GOT3 (cell line): Measurements from ENCODE around the gene SVOPL.

Experiments used
- DNase-seq: peaks from one replicate; lab custom pipeline; 2025; ENCODE audit warnings: mixed read lengths; lab: John Stamatoyannopoulos, UW

The SVOPL gene

DNA sequence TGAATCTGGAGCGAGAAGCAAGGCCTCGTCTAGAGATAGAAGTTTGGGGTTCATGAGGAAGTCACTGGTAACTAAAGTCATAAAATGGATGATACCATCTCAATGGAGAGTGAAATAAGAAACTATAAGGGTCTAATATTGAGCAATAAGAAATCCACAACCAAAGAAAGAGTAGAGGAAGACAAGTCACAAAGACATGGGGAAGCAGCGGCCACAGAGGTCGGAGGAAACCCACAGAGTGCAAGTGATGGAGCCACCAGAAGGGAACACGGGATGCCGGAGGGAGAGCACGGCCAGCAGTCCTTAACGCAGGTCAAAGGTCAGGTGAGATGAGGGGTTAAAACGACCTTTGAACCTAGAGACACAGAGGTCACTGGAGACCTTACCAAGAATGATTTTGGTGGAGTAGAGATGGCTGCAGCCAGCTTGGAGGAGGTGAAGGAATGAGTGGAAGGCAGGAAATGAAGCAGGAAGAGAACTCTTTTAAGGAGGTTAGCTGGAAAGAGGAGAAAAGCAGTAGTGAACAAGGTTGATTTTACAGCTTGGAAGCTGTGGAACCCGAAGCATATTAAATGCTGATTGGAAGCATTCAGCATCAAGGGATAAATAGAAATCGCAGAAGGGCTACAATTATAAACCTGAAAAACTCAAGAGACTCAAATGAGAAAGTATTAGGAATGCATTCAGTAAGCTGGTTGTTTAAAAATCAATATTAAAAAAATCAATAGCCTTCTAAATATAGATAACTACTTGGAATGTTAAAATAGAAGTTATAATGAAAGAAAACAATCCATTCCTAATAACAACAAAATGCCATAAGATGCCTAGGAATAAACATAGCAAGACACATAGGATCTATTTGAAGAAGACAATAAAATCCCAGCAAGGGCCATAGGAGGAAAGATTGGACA lies 93.7 kb downstream of the SVOPL start:
- DNase-seq = no peak

DNA sequence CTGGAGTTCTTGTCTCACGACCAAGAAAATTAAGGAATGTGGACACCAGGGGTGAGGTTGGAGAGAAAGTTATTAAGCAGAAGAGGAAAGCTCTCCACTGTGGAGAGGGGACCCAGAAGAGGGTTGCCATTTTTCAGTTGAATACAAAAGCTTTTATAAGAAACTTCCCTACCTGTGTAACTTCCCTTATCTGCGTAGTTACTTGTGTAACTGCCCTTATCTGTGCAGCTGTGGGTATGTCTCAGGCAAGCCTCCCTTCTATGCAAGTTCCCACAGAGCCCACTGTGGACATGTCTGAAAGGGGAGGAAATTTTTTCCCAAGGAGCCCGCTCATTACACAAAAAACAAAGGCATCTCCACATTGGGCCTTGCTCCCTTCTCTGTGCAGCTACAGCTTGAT lies 94.9 kb downstream of the SVOPL start:
- no peak for DNase-seq

DNA sequence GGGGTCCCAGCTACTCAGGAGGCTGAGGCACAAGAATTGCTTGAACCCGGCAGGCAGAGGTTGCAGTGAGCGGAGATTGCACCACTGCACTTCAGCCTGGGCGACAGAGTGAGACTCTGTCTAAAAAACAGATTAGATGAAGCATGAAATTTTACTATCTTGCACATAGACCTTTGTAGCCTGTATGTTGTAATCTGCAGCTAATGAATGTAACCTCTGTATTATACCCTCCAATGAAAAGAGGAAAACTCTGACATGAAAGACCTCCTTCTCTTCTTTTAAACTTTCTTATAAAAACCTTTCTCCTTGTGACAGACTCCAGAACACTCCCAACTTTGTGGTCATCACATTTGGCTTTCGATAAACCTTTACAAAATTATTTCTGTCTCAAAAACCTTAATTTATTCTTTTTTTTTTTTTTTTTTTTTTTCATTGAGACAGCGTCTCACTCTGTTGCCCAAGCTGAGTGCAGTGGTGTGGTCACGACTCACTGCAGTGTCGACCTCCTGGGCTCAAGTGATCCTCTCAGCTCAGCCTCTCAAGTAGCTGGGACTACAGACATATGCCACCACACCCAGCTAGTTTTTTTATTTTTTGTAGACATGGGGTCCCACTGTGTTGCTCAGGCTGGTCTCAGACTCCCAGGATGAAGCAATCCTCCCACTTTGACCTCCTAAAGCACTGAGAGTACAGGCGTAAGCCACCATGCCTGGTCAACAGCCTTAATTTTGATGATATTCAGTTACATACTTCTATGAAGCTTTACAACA lies 97.4 kb downstream of the SVOPL start:
- DNase-seq = no peak

DNA sequence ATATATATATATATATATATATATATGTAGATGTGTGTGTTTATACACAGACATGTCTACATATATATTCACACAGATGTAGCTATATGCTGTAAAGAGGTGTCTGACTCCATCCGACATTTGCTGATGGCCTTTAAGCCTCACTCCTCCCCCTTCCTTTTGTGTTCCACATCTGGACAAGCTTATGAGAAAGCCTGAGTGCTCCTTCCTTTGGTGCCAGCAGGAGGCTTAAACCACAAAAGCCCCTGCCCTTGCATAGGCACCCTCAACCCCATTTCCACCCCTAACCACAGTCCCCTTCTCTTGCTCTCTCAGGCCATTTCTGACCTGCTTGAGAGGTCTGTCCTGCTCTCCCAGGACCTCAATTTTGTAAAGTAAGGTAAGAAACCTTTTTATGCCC lies 98.7 kb downstream of the SVOPL start:
- no peak for DNase-seq

DNA sequence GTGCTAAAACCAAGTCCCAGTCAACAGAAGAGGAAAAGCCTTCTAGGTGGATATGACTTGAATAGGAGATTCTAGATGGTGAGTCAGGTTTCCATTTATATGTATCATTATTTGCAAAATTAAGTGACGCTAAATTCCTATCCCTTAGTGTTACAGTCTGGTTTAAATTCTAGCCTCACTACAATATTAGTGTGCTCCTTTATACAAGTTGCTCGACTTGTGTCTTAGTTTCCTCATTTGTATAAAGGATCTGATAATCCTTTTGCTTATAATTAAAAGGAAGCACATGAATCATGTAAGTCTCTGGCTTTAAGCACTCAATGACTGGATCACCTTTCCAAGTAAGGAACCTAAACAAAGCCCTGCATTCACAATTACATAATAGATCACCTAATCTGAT lies 105.7 kb downstream of the SVOPL start:
- no peak for DNase-seq

DNA sequence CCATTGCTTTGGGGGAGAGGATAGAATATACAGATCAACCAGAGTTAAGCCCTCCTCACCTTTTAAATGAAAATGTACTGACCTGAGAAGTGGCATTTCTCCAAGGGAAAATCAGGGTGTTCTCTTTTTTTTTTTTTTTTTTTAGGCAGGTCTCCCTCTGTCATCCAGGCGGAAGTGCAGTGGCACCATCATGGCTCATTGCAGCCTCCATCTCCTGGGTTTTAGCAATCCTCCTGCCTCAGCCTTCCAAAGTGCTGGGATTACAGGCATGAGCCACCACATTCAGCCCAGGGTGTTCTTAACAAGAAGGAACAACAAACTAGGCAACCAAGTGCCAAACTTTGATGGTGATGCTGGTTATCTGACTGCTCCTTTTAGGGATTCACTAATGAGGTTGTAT lies 111.0 kb downstream of the SVOPL start:
- no peak for DNase-seq

DNA sequence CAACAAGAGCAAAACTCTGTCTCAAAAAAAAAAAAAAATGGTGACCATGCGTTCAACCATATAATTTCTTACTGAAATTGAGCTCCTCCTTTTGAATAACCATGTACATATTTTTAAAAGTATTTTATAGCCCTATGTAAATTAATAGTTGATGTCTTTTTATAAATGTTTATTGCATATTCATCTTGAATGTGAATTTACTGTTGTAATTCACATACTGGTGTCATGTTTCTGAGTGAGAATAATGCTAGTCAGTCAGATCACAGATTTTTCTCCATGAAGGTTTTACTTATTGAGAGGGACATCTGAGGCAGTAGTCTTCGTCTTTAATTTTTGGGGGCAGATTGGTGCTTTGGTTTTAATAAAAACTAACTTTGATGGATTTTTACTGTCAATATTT lies 112.2 kb downstream of the SVOPL start:
- DNase-seq = no peak

DNA sequence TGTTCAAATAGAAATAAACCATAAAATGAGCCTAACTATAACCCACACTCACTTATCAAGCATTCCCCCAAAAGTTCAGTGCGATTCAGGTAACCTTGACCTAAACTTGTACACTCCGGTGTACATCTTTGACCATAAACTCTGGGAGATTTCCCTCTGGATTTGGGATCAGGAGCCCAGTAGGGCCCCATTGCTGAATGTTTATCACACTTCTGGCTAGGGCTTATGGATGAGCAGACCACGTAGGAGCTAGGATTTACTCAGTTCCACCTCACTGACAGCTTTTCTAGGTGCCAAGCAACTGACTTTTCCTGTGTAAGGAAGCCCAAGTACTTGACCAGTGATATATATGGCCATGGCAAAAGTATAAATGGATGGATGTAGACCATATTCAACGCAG lies 113.7 kb downstream of the SVOPL start:
- DNase-seq = no peak

DNA sequence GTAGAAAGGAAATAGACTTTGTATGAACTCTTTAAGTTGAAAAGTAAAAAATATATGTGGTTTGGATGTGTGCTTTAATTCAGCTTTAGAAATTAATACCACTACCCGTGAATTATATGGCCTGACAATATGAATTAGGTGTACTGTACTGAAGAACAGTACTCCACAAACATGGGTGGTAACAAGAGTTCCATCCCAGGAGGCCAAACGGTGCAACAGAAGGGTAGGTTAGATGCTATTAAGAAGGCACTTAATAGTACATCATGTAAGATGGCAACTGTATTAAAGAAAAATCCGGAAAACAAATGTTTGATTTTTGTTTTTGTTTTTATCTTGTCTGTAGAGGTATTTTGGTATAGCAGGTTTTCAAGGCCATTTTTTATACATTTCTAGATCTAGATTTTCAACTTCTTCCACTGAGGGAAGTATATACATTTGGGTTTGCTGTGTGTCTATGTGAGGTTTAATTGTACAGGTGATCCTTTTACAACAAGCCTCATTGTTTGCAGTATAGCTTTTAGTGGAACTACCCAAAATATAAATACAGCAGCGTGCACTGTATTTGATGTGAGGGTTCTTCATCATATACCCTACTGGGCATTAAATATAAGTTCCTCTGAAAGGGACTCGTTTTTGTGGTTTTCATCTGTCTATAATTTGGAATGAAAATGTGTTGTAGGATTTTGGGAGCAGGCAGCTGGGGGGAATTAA lies 115.7 kb downstream of the SVOPL start:
- no peak for DNase-seq

DNA sequence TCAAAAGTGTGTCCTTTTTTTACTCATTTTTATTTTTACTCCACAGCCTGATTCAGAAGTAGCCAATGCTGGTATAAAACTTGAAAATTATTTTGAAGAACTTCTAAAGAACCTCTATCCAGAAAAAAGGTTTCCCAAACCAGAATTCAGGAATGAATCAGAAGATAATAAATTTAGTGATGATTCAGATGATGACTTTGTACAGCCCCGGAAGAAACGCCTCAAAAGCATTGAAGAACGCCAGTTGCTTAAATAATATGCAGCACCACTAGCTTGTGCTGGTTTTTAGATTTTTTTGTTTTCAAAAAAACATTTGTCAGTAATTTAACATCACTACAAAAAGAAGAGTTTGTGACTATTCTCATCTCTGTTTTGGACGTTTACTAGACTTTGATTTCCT lies 116.5 kb downstream of the SVOPL start:
- no peak for DNase-seq

DNA sequence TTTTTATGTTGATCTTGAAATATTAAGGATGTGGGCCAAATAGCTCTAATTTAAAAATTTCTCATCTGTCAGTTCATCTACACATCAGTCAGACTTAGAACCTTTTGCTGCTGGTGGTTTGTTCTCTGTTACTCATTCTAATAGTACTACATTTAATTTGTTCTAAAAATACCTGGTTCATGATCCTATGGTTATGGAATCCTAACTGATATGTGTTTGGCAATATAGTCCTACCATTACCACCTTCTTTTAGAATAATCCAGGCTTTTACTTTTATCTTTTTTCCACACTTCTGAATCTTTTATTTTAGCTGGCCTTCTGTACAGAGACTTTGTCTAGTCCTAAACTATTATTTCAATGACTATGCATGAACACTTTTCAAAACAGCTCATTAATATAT lies 116.9 kb downstream of the SVOPL start:
- no peak for DNase-seq

DNA sequence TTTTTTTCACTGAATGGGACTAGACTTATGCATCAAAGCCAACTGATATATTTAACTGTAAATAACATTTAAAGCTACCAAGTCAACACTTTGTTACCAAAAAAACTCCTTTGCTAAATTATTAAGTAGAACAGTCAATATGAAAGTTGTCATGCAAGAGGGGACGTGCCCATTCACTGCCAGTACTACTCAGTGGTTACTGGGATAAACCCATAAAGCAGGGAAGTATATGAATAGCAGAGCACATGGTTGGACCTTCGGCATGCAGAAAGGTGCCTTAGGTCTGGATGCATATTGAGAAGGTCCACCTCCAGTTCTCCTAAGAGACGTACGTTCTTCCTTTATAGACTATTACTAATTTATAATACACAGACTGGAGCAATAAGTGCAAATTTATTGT lies 120.1 kb downstream of the SVOPL start:
- DNase-seq = no peak

DNA sequence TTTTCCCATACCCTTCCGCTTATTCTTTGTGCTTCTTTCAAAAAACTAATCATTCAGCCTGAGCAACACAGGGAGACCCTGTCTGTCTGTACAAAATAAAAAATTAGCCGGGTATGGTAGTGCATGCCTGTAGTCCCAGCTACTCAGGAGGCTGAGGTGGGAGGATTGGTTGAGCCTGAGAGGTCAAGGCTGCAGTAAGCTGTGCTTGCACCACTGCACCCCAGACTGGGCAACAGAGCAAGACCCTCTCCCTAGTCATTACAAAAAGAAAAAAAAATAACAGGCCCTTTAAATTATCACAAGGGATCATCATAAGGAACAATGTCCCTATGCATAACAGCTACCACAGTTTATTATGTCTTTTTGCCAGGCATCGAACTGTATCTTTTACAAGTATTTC lies 121.5 kb downstream of the SVOPL start:
- DNase-seq = no peak

DNA sequence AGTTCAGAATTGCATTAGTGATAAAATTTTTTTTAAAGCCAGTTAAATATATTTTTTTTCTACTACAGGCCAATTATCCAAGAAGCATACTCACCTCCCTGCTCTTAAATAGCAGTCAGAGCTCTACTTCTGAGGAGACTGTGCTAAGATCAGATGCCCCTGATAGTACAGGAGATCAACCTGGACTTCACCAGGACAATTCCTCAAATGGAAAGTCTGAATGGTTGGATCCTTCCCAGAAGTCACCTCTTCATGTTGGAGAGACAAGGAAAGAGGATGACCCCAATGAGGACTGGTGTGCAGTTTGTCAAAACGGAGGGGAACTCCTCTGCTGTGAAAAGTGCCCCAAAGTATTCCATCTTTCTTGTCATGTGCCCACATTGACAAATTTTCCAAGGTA lies 122.0 kb downstream of the SVOPL start:
- DNase-seq = no peak

DNA sequence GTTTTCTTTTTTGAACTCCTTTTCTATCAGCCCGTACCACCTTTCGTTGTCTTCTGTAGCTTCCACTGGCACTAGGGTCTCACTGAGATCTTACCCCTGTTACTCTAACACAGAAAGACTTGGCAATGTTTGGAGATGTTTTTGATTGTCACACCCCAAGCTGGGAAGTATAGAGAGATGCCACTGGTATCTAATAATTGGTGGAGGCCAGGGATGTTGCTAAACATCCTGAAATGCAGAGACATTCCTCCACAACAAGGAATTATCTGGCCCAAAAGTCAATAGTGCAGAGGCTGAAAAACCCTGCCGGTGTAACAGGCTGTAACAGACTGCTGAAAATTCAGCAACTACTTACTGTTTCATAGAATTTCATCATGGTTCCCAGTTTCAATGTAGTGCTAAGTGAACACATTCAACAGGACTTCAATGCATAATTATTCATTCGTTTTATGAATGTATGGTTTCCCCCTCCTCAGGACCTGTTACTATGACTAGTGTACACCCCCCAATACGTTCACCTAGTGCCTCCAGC lies 125.2 kb downstream of the SVOPL start:
- DNase-seq = no peak

DNA sequence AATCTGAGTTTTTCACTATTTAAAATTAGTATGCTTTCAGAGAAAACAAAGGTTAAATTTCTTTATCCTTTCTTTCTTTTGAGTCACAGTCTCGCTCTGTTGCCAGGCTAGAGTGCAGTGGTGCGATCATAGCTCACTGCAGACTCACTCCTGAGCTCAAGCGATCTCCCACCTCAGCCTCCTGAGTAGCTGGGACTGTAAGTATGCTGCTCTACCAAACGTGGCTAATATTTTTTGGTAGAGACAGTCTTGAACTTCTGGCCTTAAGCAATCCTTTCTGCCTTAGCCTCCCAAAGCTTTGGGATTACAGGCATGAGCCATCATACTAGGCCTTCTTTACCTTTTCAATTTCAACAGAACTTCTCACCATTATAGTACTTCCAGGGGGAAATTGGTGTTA lies 127.4 kb downstream of the SVOPL start:
- DNase-seq = no peak

DNA sequence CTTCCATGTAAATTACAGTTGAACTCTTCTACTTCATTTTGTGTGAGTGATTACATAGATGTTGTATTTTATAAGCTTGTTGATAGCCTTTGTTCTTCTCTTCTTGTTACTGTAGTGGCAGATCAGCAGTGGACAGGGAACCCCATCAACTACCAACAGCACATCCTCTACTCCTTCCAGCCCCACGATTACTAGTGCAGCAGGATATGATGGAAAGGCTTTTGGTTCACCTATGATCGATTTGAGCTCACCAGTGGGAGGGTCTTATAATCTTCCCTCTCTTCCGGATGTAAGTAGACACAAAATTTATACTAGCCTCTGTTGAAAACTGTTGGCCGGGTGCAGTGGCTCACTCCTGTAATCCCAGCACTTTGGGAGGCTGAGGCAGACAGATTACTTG lies 130.4 kb downstream of the SVOPL start:
- DNase-seq = no peak

DNA sequence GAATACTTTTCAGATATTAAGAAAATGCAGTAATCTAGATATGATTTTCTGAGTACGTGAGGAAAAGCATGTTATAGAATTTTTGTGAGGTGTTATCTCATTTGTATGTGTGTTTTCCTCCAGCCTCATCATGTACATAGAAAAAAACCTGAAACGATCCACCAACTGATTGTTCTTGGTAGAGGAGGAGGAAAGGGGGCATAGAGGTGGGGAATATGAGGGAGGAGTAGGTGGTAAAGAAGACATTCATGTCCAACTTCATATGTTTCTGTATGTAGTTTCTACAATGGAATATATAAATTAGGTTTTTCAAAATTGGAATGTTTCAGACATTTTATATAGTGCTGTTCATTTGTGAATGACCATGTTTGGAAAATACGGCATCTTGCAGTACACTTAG lies 131.7 kb downstream of the SVOPL start:
- DNase-seq = no peak

DNA sequence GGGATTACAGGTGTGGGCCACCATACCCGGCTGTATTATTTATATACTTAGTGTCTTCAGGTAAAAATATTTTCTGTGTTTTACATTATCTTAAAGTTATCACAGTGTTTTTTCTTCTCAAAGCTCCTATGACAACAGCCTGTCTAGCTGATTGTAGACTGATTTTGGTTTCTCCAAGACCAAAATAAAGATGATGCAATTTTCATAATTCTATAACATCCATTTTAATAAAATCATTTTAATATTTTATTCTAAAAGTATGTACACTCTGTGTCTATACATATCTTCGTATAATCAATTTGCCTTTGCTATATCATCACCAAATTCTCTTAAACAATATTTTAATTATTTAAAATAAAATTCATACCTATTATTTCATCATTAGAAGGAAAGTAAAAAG lies 132.5 kb downstream of the SVOPL start:
- DNase-seq = no peak

DNA sequence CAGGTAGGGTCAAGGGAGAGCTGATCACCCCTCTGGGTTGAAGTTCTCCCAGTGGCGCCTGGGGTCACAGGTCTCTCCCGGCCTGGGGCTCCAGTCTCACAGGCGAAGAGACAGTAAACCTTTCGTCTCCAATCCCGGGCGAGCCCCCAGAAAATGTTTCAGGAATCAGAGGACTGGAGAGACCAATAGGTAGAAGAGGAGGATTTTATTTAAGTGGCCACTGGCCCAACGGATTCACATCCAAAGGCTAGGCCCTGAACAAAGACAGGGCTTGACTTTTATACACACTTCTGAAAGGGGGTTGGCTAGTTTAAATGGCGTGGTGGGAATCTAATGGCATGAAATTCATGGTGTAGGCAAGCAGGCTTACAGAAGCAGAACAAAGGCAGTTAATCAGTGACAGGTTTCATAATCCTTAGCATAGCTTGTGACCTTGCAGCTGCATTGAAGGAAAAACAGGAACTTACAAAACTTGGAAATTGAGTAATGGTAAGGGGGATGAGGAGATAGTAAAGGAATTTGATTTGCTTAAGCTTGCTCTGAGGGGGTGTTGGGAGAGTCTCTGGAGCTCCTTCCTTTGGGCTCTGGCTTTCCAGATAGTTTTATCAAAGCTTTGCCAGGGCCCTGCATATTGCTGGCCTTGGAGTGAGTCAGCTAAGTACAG lies 135.6 kb downstream of the SVOPL start:
- DNase-seq = no peak

DNA sequence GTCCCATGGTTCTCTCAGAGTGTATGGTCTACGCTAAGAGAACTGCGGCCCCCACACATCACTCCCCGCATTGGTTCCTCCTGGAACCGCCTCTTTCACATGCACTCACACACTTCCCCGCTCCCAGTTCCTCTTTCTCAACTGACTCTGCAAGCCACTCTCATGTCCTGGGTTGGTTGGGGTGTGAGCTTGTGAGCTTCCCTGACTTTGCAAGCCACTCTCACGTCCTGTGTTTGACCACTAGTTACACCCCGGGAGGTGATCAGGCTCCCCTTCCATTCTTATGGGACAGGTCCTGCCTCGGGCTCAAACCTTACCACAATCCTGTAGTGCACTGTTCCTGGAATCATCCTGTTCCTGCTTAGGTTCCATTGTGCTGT lies 136.1 kb downstream of the SVOPL start:
- no peak for DNase-seq

DNA sequence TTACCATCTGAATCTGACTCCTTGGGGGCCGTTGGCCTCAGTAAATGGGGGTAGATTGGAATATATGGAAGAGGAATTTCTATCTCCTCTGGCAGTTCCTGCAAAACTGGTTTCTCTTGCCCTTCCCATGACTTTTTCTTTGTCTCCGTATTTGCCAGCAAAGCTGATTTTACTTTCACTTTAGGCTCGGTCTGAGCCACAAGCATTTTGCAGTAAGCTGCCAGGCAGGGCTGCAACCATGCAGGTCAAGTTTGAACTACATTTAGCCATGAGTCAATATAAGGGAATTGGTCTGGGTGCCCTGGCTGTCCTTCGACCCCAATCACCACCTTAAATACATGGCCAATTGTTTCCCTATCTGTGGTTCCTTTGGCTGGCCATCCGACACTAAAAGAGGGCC lies 136.8 kb downstream of the SVOPL start:
- DNase-seq = no peak
